Stimulated activated CD4-positive, alpha-beta T cell treated with anti-CD3 and anti-CD28 coated beads, Interleukin-1b, Interleukin-23, amount 100 ng/mL, for 24 hours (primary cell): ENCODE results near the gene INHA.

Source experiments
- DNase-seq, 4 experiments: peaks; one replicate each; pipeline ENCODE4 v3.0.0-alpha.2; 2020; ENCODE audit warnings: low read depth in 4 of 4, low spot score in 1 of 4

The INHA gene

GRCh38 chr2:219557791-219558785 lies 14.0 kb upstream of the INHA start:
- DNase-seq = no peak

- no peak for DNase-seq
Observed at GRCh38 chr2:219559156-219559915, 12.8 kb upstream of the INHA start.

- DNase-seq = no peak
Observed at GRCh38 chr2:219560037-219560892, 11.8 kb upstream of the INHA start.

GRCh38 chr2:219560893-219561178 lies 11.3 kb upstream of the INHA start:
- DNase-seq = no peak

GRCh38 chr2:219561179-219562048 lies 10.7 kb upstream of the INHA start:
- no peak for DNase-seq

- no peak for DNase-seq
Observed at GRCh38 chr2:219562049-219563020, 9.8 kb upstream of the INHA start.

- no peak for DNase-seq
Observed at GRCh38 chr2:219563271-219563928, 8.7 kb upstream of the INHA start.

GRCh38 chr2:219565130-219566080 lies 6.7 kb upstream of the INHA start:
- DNase-seq = no peak

GRCh38 chr2:219566640-219567039 lies 5.5 kb upstream of the INHA start:
- no peak for DNase-seq

- no peak for DNase-seq
Observed at GRCh38 chr2:219567131-219567530, 5.0 kb upstream of the INHA start.

GRCh38 chr2:219567791-219568361 lies 4.2 kb upstream of the INHA start:
- DNase-seq = no peak

GRCh38 chr2:219569041-219569440 lies 3.1 kb upstream of the INHA start:
- DNase-seq = no peak

- DNase-seq = no peak
Observed at GRCh38 chr2:219569635-219570034, 2.5 kb upstream of the INHA start.

GRCh38 chr2:219570194-219570923 lies 1.8 kb upstream of the INHA start:
- DNase-seq = no peak

- DNase-seq = no peak
Observed at GRCh38 chr2:219570924-219571310, 1.2 kb upstream of the INHA start.
